ENCODE data around the gene DLG2. TPM values are rescaled to one million over a fixed set of nuclear protein-coding genes. Genes with fewer than 3 reads are reported as not detected.
A peak's percentile ranks its signal among the peaks of the same experiment; 100 is the strongest.

DLG2 gene
- total RNA-seq, 1 experiment from 2014 or later: 17.5 TPM

GRCh38 chr11:85534806-85535205 lies 92.3 kb downstream of the DLG2 start:
- no peaks in the 10 kb centered on the region for H3K27me3 Mint-ChIP-seq (ENCODE audit: low read depth)
- DNase-seq (ENCODE audit: low spot score) (no peak), ATAC-seq (no peak)
- H3K4me3 Mint-ChIP-seq: no peak overlapping the region
- H3K4me1 Mint-ChIP-seq: peaks cover 26% of the 10 kb centered on the region
- POLR2A ChIA-PET: no interaction called here
- H3K27ac Mint-ChIP-seq: no peak overlapping the region
- peaks cover 31% of the 10 kb centered on the region for H3K36me3 Mint-ChIP-seq
- H3K9me3 Mint-ChIP-seq: peaks cover 22% of the 10 kb centered on the region
- TF ChIP-seq CREB1 (CRISPR knock-in tag; IDR thresholded peaks at IDR 0.05) (no peak), ELF4 (CRISPR knock-in tag; IDR thresholded peaks at IDR 0.05; ENCODE audit: low read depth) (no peak), KAT7 (CRISPR knock-in tag; IDR thresholded peaks at IDR 0.05; ENCODE audit: borderline replicate concordance) (no peak), E2F4 (CRISPR knock-in tag; IDR thresholded peaks at IDR 0.05; ENCODE audit: borderline replicate concordance, low read depth) (no peak), HMGXB4 (CRISPR knock-in tag; IDR thresholded peaks at IDR 0.05) (no peak), ZNF416 (CRISPR knock-in tag; IDR thresholded peaks at IDR 0.05) (no peak), RORB (CRISPR knock-in tag; IDR thresholded peaks at IDR 0.05) (no peak), ZNF138 (CRISPR knock-in tag; conservative IDR thresholded peaks at IDR 0.05) (no peak)
- TF ChIP-seq, protein P1, sequence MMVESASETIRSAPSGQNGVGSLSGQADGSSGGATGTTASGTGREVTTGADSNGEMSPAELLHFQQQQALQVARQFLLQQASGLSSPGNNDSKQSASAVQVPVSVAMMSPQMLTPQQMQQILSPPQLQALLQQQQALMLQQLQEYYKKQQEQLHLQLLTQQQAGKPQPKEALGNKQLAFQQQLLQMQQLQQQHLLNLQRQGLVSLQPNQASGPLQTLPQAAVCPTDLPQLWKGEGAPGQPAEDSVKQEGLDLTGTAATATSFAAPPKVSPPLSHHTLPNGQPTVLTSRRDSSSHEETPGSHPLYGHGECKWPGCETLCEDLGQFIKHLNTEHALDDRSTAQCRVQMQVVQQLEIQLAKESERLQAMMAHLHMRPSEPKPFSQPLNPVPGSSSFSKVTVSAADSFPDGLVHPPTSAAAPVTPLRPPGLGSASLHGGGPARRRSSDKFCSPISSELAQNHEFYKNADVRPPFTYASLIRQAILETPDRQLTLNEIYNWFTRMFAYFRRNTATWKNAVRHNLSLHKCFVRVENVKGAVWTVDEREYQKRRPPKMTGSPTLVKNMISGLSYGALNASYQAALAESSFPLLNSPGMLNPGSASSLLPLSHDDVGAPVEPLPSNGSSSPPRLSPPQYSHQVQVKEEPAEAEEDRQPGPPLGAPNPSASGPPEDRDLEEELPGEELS (CRISPR knock-in tag; IDR thresholded peaks at IDR 0.05): no peak
- TF ChIP-seq, protein P2, sequence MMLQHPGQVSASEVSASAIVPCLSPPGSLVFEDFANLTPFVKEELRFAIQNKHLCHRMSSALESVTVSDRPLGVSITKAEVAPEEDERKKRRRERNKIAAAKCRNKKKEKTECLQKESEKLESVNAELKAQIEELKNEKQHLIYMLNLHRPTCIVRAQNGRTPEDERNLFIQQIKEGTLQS (CRISPR knock-in tag; conservative IDR thresholded peaks at IDR 0.05): no peak
- TF ChIP-seq, protein P3, sequence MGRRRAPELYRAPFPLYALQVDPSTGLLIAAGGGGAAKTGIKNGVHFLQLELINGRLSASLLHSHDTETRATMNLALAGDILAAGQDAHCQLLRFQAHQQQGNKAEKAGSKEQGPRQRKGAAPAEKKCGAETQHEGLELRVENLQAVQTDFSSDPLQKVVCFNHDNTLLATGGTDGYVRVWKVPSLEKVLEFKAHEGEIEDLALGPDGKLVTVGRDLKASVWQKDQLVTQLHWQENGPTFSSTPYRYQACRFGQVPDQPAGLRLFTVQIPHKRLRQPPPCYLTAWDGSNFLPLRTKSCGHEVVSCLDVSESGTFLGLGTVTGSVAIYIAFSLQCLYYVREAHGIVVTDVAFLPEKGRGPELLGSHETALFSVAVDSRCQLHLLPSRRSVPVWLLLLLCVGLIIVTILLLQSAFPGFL (CRISPR knock-in tag; IDR thresholded peaks at IDR 0.05; ENCODE audit: borderline replicate concordance): no peak
- TF ChIP-seq, protein P4, sequence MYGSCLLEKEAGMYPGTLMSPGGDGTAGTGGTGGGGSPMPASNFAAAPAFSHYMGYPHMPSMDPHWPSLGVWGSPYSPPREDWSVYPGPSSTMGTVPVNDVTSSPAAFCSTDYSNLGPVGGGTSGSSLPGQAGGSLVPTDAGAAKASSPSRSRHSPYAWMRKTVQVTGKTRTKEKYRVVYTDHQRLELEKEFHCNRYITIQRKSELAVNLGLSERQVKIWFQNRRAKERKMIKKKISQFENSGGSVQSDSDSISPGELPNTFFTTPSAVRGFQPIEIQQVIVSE (CRISPR knock-in tag; IDR thresholded peaks at IDR 0.05; ENCODE audit: borderline replicate concordance): no peak
- CTCF ChIA-PET: no interaction called here

DNA sequence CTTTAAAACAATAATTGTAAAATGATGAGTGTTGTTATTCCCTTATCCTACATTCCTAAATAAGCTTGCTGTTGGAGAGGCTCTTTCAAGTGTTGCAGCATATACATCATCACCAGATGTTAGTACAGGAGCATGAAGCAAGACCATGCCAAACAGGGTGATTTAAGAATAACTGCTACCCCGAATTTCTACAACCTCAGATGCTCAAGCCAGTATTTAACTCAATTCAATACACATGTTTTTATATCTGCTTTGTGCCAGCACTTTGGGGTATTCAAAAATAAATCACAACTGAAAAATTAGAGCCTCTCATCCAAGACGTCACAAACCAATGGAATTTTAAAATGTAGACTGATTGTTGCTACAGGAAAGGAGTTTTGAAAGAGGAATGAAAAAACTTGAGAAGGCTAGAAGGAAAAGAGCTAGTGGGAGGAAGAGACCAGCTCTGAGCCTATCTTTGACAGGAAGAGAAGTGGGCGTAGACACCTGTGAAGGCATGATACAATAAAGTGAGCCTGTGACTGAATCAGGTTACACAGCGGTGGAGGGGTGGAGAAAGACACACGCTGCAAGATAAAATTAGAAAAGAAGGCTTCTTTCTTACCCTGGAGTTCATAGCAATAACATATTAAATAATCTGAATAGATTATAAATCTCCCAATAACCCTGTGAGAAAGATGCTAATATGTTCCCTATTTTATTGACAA lies 95.8 kb downstream of the DLG2 start:
- DNase-seq (ENCODE audit: low spot score): no peak
- no peak overlapping the region for H3K4me3 Mint-ChIP-seq
- H3K27me3 Mint-ChIP-seq (ENCODE audit: low read depth): no peaks in the 10 kb centered on the region
- peaks cover 40% of the 10 kb centered on the region for H3K4me1 Mint-ChIP-seq
- TF ChIP-seq ETV6 (CRISPR knock-in tag; IDR thresholded peaks at IDR 0.05) (no peak), ELF4 (CRISPR knock-in tag; IDR thresholded peaks at IDR 0.05; ENCODE audit: low read depth) (no peak), JUN (CRISPR knock-in tag; IDR thresholded peaks at IDR 0.05) (no peak), CREM (CRISPR knock-in tag; IDR thresholded peaks at IDR 0.05) (no peak), ZNF219 (CRISPR knock-in tag; IDR thresholded peaks at IDR 0.05; ENCODE audit: borderline replicate concordance) (no peak), ZNF423 (CRISPR knock-in tag; IDR thresholded peaks at IDR 0.05) (no peak), GRHL2 (CRISPR knock-in tag; IDR thresholded peaks at IDR 0.05; ENCODE audit: insufficient replicate concordance, severe bottlenecking) (no peak), ESRRA (CRISPR knock-in tag; IDR thresholded peaks at IDR 0.05; ENCODE audit: borderline replicate concordance) (no peak), HMGXB4 (CRISPR knock-in tag; IDR thresholded peaks at IDR 0.05) (no peak)
- TF ChIP-seq, protein P5, sequence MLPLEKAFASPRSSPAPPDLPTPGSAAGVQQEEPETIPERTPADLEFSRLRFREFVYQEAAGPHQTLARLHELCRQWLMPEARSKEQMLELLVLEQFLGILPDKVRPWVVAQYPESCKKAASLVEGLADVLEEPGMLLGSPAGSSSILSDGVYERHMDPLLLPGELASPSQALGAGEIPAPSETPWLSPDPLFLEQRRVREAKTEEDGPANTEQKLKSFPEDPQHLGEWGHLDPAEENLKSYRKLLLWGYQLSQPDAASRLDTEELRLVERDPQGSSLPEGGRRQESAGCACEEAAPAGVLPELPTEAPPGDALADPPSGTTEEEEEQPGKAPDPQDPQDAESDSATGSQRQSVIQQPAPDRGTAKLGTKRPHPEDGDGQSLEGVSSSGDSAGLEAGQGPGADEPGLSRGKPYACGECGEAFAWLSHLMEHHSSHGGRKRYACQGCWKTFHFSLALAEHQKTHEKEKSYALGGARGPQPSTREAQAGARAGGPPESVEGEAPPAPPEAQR (CRISPR knock-in tag; IDR thresholded peaks at IDR 0.05): no peak
- ATAC-seq: peak; percentile 96
- H3K27ac Mint-ChIP-seq: peak overlapping the region; percentile 86
- CTCF ChIA-PET: no interaction called here
- H3K9me3 Mint-ChIP-seq: peaks cover 35% of the 10 kb centered on the region
- H3K36me3 Mint-ChIP-seq: peaks cover 37% of the 10 kb centered on the region
- POLR2A ChIA-PET: interaction anchor here (0.5 kb wide), 1 partner anchor 531 kb away, joined by 3 read pairs; no protein-coding TSS in a partner anchor

Measured in WTC11 (cell line).